ENCODE results near the gene GJA5. TPM values are rescaled to one million over a fixed set of nuclear protein-coding genes. Genes with fewer than 3 reads are reported as not detected.

The GJA5 gene
- total RNA-seq, 1 donor from 2014 or later, result 0.27 TPM

GRCh38 chr1:147758379-147759100, 1.9 kb downstream of the GJA5 start:
- FAIRE-seq (no peak), DNase-seq (ENCODE audit: low read depth) (no peak)
- no peak overlapping the region for H3K27ac ChIP-seq (ENCODE audit: low read depth, low read length)
- H3K9ac ChIP-seq (ENCODE audit: low read length), result no peak overlapping the region
- H3K9me3 ChIP-seq (ENCODE audit: insufficient read depth, low read depth, low read length), result no peaks in the 10 kb centered on the region
- H3K27me3 Mint-ChIP-seq (ENCODE audit: low read depth, unreplicated experiment), result peaks cover 8% of the 10 kb centered on the region
- no peaks in the 10 kb centered on the region for H3K36me3 Mint-ChIP-seq (ENCODE audit: low read depth, unreplicated experiment)
- H2AFZ ChIP-seq (ENCODE audit: low read depth, low read length), result no peak overlapping the region
- H3K4me3 Mint-ChIP-seq (ENCODE audit: unreplicated experiment), result no peak overlapping the region
- no peaks in the 10 kb centered on the region for H3K36me3 ChIP-seq (ENCODE audit: insufficient read depth, low read length)
- H3K27ac Mint-ChIP-seq (ENCODE audit: unreplicated experiment), result no peak overlapping the region
- no peak overlapping the region for H3K4me3 ChIP-seq (ENCODE audit: insufficient read depth, low read depth, low read length)
- H3K4me1 ChIP-seq (ENCODE audit: insufficient read depth, low read length), result no peaks in the 10 kb centered on the region
- no peak overlapping the region for H3K4me2 ChIP-seq (ENCODE audit: low read length)
- peaks cover 2% of the 10 kb centered on the region for H3K9me3 Mint-ChIP-seq (ENCODE audit: unreplicated experiment)
- H3K79me2 ChIP-seq (ENCODE audit: insufficient read depth, low read length), result no peaks in the 10 kb centered on the region
- peaks cover 19% of the 10 kb centered on the region for H3K4me1 Mint-ChIP-seq (ENCODE audit: low read depth, unreplicated experiment)
- H4K20me1 ChIP-seq (ENCODE audit: insufficient read depth, low read length), result no peaks in the 10 kb centered on the region
- no peaks in the 10 kb centered on the region for H3K27me3 ChIP-seq (ENCODE audit: insufficient read depth, low read length)
- no peak for TF ChIP-seq EZH2 (IDR thresholded peaks at IDR 0.05; ENCODE audit: insufficient read depth, low read length)
- TF ChIP-seq CTCF (IDR thresholded peaks at IDR 0.05; ENCODE audit: insufficient read depth, low read depth, low read length), result no peak

- H3K27ac ChIP-seq (ENCODE audit: low read depth, low read length), result no peak overlapping the region
- H3K4me1 Mint-ChIP-seq (ENCODE audit: low read depth, unreplicated experiment), result peaks cover 18% of the 10 kb centered on the region
- no peaks in the 10 kb centered on the region for H3K4me1 ChIP-seq (ENCODE audit: insufficient read depth, low read length)
- no peak for TF ChIP-seq CTCF (IDR thresholded peaks at IDR 0.05; ENCODE audit: insufficient read depth, low read depth, low read length)
- TF ChIP-seq EZH2 (IDR thresholded peaks at IDR 0.05; ENCODE audit: insufficient read depth, low read length), result no peak
- no peaks in the 10 kb centered on the region for H3K36me3 Mint-ChIP-seq (ENCODE audit: low read depth, unreplicated experiment)
- no peaks in the 10 kb centered on the region for H3K27me3 ChIP-seq (ENCODE audit: insufficient read depth, low read length)
- no peaks in the 10 kb centered on the region for H3K79me2 ChIP-seq (ENCODE audit: insufficient read depth, low read length)
- FAIRE-seq (no peak), DNase-seq (ENCODE audit: low read depth) (no peak)
- H3K9me3 Mint-ChIP-seq (ENCODE audit: unreplicated experiment), result peaks cover 2% of the 10 kb centered on the region
- no peak overlapping the region for H3K4me2 ChIP-seq (ENCODE audit: low read length)
- H4K20me1 ChIP-seq (ENCODE audit: insufficient read depth, low read length), result no peaks in the 10 kb centered on the region
- no peak overlapping the region for H3K9ac ChIP-seq (ENCODE audit: low read length)
- H2AFZ ChIP-seq (ENCODE audit: low read depth, low read length), result no peak overlapping the region
- no peaks in the 10 kb centered on the region for H3K9me3 ChIP-seq (ENCODE audit: insufficient read depth, low read depth, low read length)
- no peak overlapping the region for H3K27ac Mint-ChIP-seq (ENCODE audit: unreplicated experiment)
- H3K27me3 Mint-ChIP-seq (ENCODE audit: low read depth, unreplicated experiment), result peaks cover 8% of the 10 kb centered on the region
- H3K4me3 Mint-ChIP-seq (ENCODE audit: unreplicated experiment), result no peak overlapping the region
- H3K36me3 ChIP-seq (ENCODE audit: insufficient read depth, low read length), result no peaks in the 10 kb centered on the region
- H3K4me3 ChIP-seq (ENCODE audit: insufficient read depth, low read depth, low read length), result no peak overlapping the region
These were observed 3.1 kb downstream of the GJA5 start for GRCh38 chr1:147757015-147757990.

All from astrocyte (in vitro differentiated cells and primary cell).